Measurements from ENCODE around the gene SLC4A1AP. TPM values are rescaled to one million over a fixed set of nuclear protein-coding genes. Genes with fewer than 3 reads are reported as not detected.
A peak's percentile ranks its signal among the peaks of the same experiment; 100 is the strongest.

SLC4A1AP gene
- total RNA-seq, 1 donor from 2014 or later: 20.9 TPM

DNA sequence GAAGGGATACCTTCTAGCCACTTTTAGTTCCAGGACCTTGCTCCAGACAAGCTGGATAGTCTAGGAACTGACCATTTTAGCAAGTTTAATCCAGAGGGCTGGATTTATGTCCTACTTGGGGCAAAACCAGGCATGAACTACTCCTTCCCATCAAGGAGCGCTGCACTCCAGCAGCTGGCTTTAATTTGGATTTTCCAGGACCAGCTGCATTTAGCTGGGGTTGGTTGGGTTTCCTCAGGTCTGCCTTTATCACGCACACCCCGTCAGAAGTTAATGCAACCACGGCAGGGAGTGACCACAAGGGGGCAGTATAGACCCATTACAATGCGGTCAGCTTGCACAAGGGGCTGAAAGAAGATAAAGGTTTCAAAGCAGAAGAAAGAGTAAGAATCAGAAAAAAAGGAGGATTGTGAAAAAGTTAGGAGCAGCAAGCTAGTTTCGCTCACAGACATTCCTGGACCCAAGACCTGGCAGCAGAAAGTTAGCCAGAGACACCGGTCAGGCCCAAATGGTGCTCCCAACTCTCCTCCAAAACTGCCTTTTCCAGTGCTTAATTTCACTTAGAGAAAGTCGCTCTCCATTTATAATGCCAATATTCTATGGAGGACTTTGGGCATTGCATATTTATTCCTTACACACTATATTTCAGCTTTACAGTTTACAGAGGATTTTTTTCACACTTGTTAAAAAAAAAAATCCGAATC lies 40.1 kb downstream of the SLC4A1AP start:
- Histone ChIP-seq H3K36me3 (ENCODE audit: insufficient read depth, low read length) (no peaks in the 10 kb centered on the region), H3K27me3 (ENCODE audit: insufficient read depth, low read length) (no peaks in the 10 kb centered on the region), H4K20me1 (ENCODE audit: insufficient read depth, low read length) (no peaks in the 10 kb centered on the region), H3K4me2 (ENCODE audit: low read length) (peak overlapping the region; percentile 50), H2AFZ (ENCODE audit: low read depth, low read length) (no peak overlapping the region), H3K4me1 (ENCODE audit: insufficient read depth, low read length) (peaks cover 40% of the 10 kb centered on the region), H3K9ac (ENCODE audit: low read length) (peak overlapping the region; percentile 59), H3K9me3 (ENCODE audit: insufficient read depth, low read depth, low read length) (no peaks in the 10 kb centered on the region), H3K27ac (ENCODE audit: low read depth, low read length) (peak overlapping the region; percentile 43), H3K79me2 (ENCODE audit: insufficient read depth, low read length) (no peaks in the 10 kb centered on the region), H3K4me3 (ENCODE audit: insufficient read depth, low read depth, low read length) (no peak overlapping the region)
- H3K27me3 Mint-ChIP-seq (ENCODE audit: low read depth, unreplicated experiment): no peaks in the 10 kb centered on the region
- H3K36me3 Mint-ChIP-seq (ENCODE audit: low read depth, unreplicated experiment): no peaks in the 10 kb centered on the region
- H3K27ac Mint-ChIP-seq (ENCODE audit: unreplicated experiment): peak overlapping the region; percentile 83
- FAIRE-seq (no peak), DNase-seq (ENCODE audit: low read depth) (peak; percentile 81)
- H3K9me3 Mint-ChIP-seq (ENCODE audit: unreplicated experiment): no peaks in the 10 kb centered on the region
- no peak overlapping the region for H3K4me3 Mint-ChIP-seq (ENCODE audit: unreplicated experiment)
- TF ChIP-seq EZH2 (IDR thresholded peaks at IDR 0.05; ENCODE audit: insufficient read depth, low read length): no peak
- TF ChIP-seq, protein P1, sequence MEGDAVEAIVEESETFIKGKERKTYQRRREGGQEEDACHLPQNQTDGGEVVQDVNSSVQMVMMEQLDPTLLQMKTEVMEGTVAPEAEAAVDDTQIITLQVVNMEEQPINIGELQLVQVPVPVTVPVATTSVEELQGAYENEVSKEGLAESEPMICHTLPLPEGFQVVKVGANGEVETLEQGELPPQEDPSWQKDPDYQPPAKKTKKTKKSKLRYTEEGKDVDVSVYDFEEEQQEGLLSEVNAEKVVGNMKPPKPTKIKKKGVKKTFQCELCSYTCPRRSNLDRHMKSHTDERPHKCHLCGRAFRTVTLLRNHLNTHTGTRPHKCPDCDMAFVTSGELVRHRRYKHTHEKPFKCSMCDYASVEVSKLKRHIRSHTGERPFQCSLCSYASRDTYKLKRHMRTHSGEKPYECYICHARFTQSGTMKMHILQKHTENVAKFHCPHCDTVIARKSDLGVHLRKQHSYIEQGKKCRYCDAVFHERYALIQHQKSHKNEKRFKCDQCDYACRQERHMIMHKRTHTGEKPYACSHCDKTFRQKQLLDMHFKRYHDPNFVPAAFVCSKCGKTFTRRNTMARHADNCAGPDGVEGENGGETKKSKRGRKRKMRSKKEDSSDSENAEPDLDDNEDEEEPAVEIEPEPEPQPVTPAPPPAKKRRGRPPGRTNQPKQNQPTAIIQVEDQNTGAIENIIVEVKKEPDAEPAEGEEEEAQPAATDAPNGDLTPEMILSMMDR (IDR thresholded peaks at IDR 0.05; ENCODE audit: insufficient read depth, low read depth, low read length): peak; percentile 94
- peaks cover 32% of the 10 kb centered on the region for H3K4me1 Mint-ChIP-seq (ENCODE audit: low read depth, unreplicated experiment)

DNA sequence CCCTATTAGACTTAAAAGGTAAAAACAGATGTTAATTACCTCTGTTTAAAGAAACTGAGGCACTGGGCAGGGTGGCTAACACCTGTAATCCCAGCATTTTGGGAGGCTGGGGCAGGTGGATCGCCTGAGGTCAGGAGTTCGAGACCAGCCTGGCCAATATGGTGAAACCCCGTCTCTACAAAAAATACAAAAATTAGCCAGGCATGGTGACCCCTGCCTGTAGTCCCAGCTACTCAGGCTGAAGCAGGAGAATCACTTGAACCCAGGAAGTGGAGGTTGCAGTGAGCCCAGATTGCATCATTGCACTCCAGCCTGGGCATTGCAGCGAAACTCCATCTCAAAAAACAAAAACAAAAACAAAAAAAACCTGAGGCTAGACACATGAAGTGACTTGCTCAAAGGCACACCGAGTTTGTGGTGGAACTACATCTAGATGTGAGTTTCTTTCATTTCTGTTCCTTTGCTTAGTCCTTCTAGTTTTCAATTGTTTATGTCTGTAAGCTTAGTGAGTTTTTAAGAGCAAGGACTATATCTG lies 40.7 kb downstream of the SLC4A1AP start:
- no peaks in the 10 kb centered on the region for H3K36me3 Mint-ChIP-seq (ENCODE audit: low read depth, unreplicated experiment)
- peaks cover 32% of the 10 kb centered on the region for H3K4me1 Mint-ChIP-seq (ENCODE audit: low read depth, unreplicated experiment)
- Histone ChIP-seq H3K27me3 (ENCODE audit: insufficient read depth, low read length) (no peaks in the 10 kb centered on the region), H4K20me1 (ENCODE audit: insufficient read depth, low read length) (no peaks in the 10 kb centered on the region), H3K4me1 (ENCODE audit: insufficient read depth, low read length) (peaks cover 40% of the 10 kb centered on the region), H2AFZ (ENCODE audit: low read depth, low read length) (no peak overlapping the region), H3K4me2 (ENCODE audit: low read length) (no peak overlapping the region), H3K9ac (ENCODE audit: low read length) (peak overlapping the region; percentile 54), H3K9me3 (ENCODE audit: insufficient read depth, low read depth, low read length) (no peaks in the 10 kb centered on the region), H3K36me3 (ENCODE audit: insufficient read depth, low read length) (no peaks in the 10 kb centered on the region), H3K27ac (ENCODE audit: low read depth, low read length) (peak overlapping the region; percentile 17), H3K4me3 (ENCODE audit: insufficient read depth, low read depth, low read length) (no peak overlapping the region), H3K79me2 (ENCODE audit: insufficient read depth, low read length) (no peaks in the 10 kb centered on the region)
- H3K27me3 Mint-ChIP-seq (ENCODE audit: low read depth, unreplicated experiment): no peaks in the 10 kb centered on the region
- TF ChIP-seq EZH2 (IDR thresholded peaks at IDR 0.05; ENCODE audit: insufficient read depth, low read length): no peak
- TF ChIP-seq, protein P1 (IDR thresholded peaks at IDR 0.05; ENCODE audit: insufficient read depth, low read depth, low read length): no peak
- DNase-seq (ENCODE audit: low read depth) (no peak), FAIRE-seq (no peak)
- no peak overlapping the region for H3K4me3 Mint-ChIP-seq (ENCODE audit: unreplicated experiment)
- peak overlapping the region; percentile 83 for H3K27ac Mint-ChIP-seq (ENCODE audit: unreplicated experiment)
- H3K9me3 Mint-ChIP-seq (ENCODE audit: unreplicated experiment): no peaks in the 10 kb centered on the region

Data from astrocyte (in vitro differentiated cells and primary cell).